Measurements from ENCODE around the gene LRRC61. TPM values are rescaled to one million over a fixed set of nuclear protein-coding genes. Genes with fewer than 3 reads are reported as not detected.
A peak's percentile ranks its signal among the peaks of the same experiment; 100 is the strongest.

LRRC61 gene
- total RNA-seq, 1 donor from 2014 or later = 13.0 TPM

GRCh38 chr7:150342121-150342408 lies 18.9 kb downstream of the LRRC61 start:
- Mint-ChIP-seq H3K4me1 (ENCODE audit: unreplicated experiment) (peaks cover 34% of the 10 kb centered on the region), H3K4me3 (peak overlapping the region; percentile 85), H3K36me3 (no peaks in the 10 kb centered on the region), H3K27ac (peak overlapping the region; percentile 29), H3K9me3 (no peaks in the 10 kb centered on the region), H3K27me3 (peaks cover 20% of the 10 kb centered on the region)
- DNase-seq (ENCODE audit: extremely low spot score, unreplicated experiment) = no peak
- no peak for TF ChIP-seq CTCF (conservative IDR thresholded peaks at IDR 0.05)

GRCh38 chr7:150343225-150343624 lies 20.1 kb downstream of the LRRC61 start:
- Mint-ChIP-seq H3K27me3 (peaks cover 20% of the 10 kb centered on the region), H3K9me3 (no peaks in the 10 kb centered on the region), H3K4me1 (ENCODE audit: unreplicated experiment) (peaks cover 28% of the 10 kb centered on the region), H3K27ac (no peak overlapping the region), H3K36me3 (no peaks in the 10 kb centered on the region), H3K4me3 (peak overlapping the region; percentile 60)
- TF ChIP-seq CTCF (conservative IDR thresholded peaks at IDR 0.05) = no peak
- no peak for DNase-seq (ENCODE audit: extremely low spot score, unreplicated experiment)

GRCh38 chr7:150344299-150344698 lies 21.1 kb downstream of the LRRC61 start:
- H3K4me1 Mint-ChIP-seq (ENCODE audit: unreplicated experiment) = peaks cover 21% of the 10 kb centered on the region
- no peak for DNase-seq (ENCODE audit: extremely low spot score, unreplicated experiment)
- no peak overlapping the region for H3K27ac Mint-ChIP-seq
- no peaks in the 10 kb centered on the region for H3K36me3 Mint-ChIP-seq
- H3K9me3 Mint-ChIP-seq = no peaks in the 10 kb centered on the region
- H3K4me3 Mint-ChIP-seq = no peak overlapping the region
- peaks cover 20% of the 10 kb centered on the region for H3K27me3 Mint-ChIP-seq
- TF ChIP-seq CTCF (conservative IDR thresholded peaks at IDR 0.05) = no peak

- DNase-seq (ENCODE audit: extremely low spot score, unreplicated experiment) = no peak
- no peak for TF ChIP-seq CTCF (conservative IDR thresholded peaks at IDR 0.05)
- H3K4me1 Mint-ChIP-seq (ENCODE audit: unreplicated experiment) = peaks cover 17% of the 10 kb centered on the region
- no peak overlapping the region for H3K27ac Mint-ChIP-seq
- H3K9me3 Mint-ChIP-seq = no peaks in the 10 kb centered on the region
- H3K27me3 Mint-ChIP-seq = peaks cover 20% of the 10 kb centered on the region
- no peak overlapping the region for H3K4me3 Mint-ChIP-seq
- no peaks in the 10 kb centered on the region for H3K36me3 Mint-ChIP-seq
Observed at GRCh38 chr7:150345012-150345411, 21.9 kb downstream of the LRRC61 start.

GRCh38 chr7:150346922-150347321 lies 23.8 kb downstream of the LRRC61 start:
- peaks cover 11% of the 10 kb centered on the region for H3K4me1 Mint-ChIP-seq (ENCODE audit: unreplicated experiment)
- H3K9me3 Mint-ChIP-seq = no peaks in the 10 kb centered on the region
- no peak for TF ChIP-seq CTCF (conservative IDR thresholded peaks at IDR 0.05)
- H3K27me3 Mint-ChIP-seq = peaks cover 16% of the 10 kb centered on the region
- DNase-seq (ENCODE audit: extremely low spot score, unreplicated experiment) = no peak
- no peak overlapping the region for H3K4me3 Mint-ChIP-seq
- no peak overlapping the region for H3K27ac Mint-ChIP-seq
- no peaks in the 10 kb centered on the region for H3K36me3 Mint-ChIP-seq

GRCh38 chr7:150351587-150352194 lies 28.5 kb downstream of the LRRC61 start:
- no peak for DNase-seq (ENCODE audit: extremely low spot score, unreplicated experiment)
- Mint-ChIP-seq H3K4me3 (no peak overlapping the region), H3K36me3 (no peaks in the 10 kb centered on the region), H3K27me3 (peaks cover under 1% of the 10 kb centered on the region), H3K4me1 (ENCODE audit: unreplicated experiment) (peaks cover 14% of the 10 kb centered on the region), H3K27ac (no peak overlapping the region), H3K9me3 (no peaks in the 10 kb centered on the region)
- TF ChIP-seq CTCF (conservative IDR thresholded peaks at IDR 0.05) = no peak
